Mesenchymal stem cell (in vitro differentiated cells and primary cell): Measurements from ENCODE around the gene PKD1L1.
A peak's percentile ranks its signal among the peaks of the same experiment; 100 is the strongest.

ENCODE experiments used
- DNase-seq: peaks from one replicate; pipeline ENCODE4 v3.0.0-alpha.2; 2013
- H2AFZ ChIP-seq: one replicate; pipeline ENCODE4 v1.6.1; 2013; ENCODE audit warnings: low read depth, mild to moderate bottlenecking, control low read depth, inconsistent platforms, low read length, moderate library complexity
- H2AK5ac ChIP-seq: 2 replicates; pipeline ENCODE4 v1.6.1; 2013; ENCODE audit warnings: low read length, moderate library complexity, mild to moderate bottlenecking, inconsistent platforms; ENCODE audit not compliant: severe bottlenecking
- H2BK120ac ChIP-seq: one replicate; pipeline ENCODE4 v1.6.1; 2013; ENCODE audit warnings: low read depth, mild to moderate bottlenecking, inconsistent platforms, low read length, moderate library complexity
- H2BK12ac ChIP-seq, 2 experiments: one replicate each; pipeline ENCODE4 v1.6.1; 2013; ENCODE audit warnings: inconsistent platforms in 2 of 2, low read length in 2 of 2, mild to moderate bottlenecking in 2 of 2, moderate library complexity in 2 of 2, control low read depth in 1 of 2
- H2BK15ac ChIP-seq: one replicate; pipeline ENCODE4 v1.6.1; 2013; ENCODE audit warnings: mild to moderate bottlenecking, low read depth, inconsistent platforms; ENCODE audit not compliant: poor library complexity, severe bottlenecking
- H2BK5ac ChIP-seq: 2 replicates; pipeline ENCODE4 v1.6.1; 2013; ENCODE audit warnings: low read depth, mild to moderate bottlenecking, low read length, control low read depth, inconsistent platforms; ENCODE audit not compliant: poor library complexity, severe bottlenecking
- H3K14ac ChIP-seq, 2 experiments: one replicate each; pipeline ENCODE4 v1.6.1; 2013; ENCODE audit warnings: inconsistent platforms in 2 of 2, low read length in 2 of 2, control low read depth in 1 of 2, mild to moderate bottlenecking in 1 of 2, moderate library complexity in 1 of 2
- H3K18ac ChIP-seq, 2 experiments: one replicate each; pipeline ENCODE4 v1.6.1; 2013; ENCODE audit warnings: inconsistent platforms in 2 of 2, low read length in 2 of 2, control low read depth in 1 of 2, low read depth in 1 of 2, mild to moderate bottlenecking in 1 of 2
- H3K23ac ChIP-seq, 2 experiments: one replicate each; pipeline ENCODE4 v1.6.1; 2013; ENCODE audit warnings: inconsistent platforms in 2 of 2, low read length in 2 of 2, mild to moderate bottlenecking in 2 of 2, moderate library complexity in 2 of 2, control low read depth in 1 of 2
- H3K27ac ChIP-seq: 2 replicates; pipeline ENCODE4 v1.5.1; 2013; ENCODE audit warnings: mild to moderate bottlenecking, moderate library complexity, low read length, control low read depth, inconsistent platforms; ENCODE audit not compliant: poor library complexity, severe bottlenecking
- H3K27me3 ChIP-seq, 2 experiments: 2 replicates each; pipeline versions ENCODE4 v1.6.1 to v1.7.0; 2013; ENCODE audit warnings: low read length in 2 of 2, mild to moderate bottlenecking in 2 of 2, moderate library complexity in 2 of 2, control low read depth in 1 of 2, inconsistent platforms in 1 of 2; ENCODE audit not compliant: control insufficient read depth in 1 of 2, insufficient read depth in 1 of 2
- H3K36me3 ChIP-seq, 2 experiments: 2 replicates each; pipeline versions ENCODE4 v1.6.1 to v1.7.0; 2013; ENCODE audit warnings: low read length in 2 of 2, control low read depth in 1 of 2, inconsistent platforms in 1 of 2, low read depth in 1 of 2, mild to moderate bottlenecking in 1 of 2; ENCODE audit not compliant: insufficient read depth in 2 of 2, control insufficient read depth in 1 of 2
- H3K4ac ChIP-seq, 2 experiments: one replicate each; pipeline ENCODE4 v1.6.1; 2013; ENCODE audit warnings: inconsistent platforms in 2 of 2, low read length in 2 of 2, mild to moderate bottlenecking in 2 of 2, moderate library complexity in 2 of 2, control low read depth in 1 of 2, low read depth in 1 of 2
- H3K4me1 ChIP-seq: 2 replicates; pipeline ENCODE4 v1.6.1; 2013; ENCODE audit warnings: low read depth, low read length, control low read depth; ENCODE audit not compliant: control insufficient read depth, insufficient read depth
- H3K4me2 ChIP-seq: 2 replicates; pipeline ENCODE4 v1.6.1; 2013; ENCODE audit warnings: low read length, mild to moderate bottlenecking, inconsistent platforms; ENCODE audit not compliant: poor library complexity, severe bottlenecking
- H3K4me3 ChIP-seq, 2 experiments: 2 replicates each; pipeline versions ENCODE4 v1.5.1 to v1.7.0; 2013; ENCODE audit warnings: low read length in 2 of 2, mild to moderate bottlenecking in 2 of 2, control low read depth in 1 of 2, low read depth in 1 of 2; ENCODE audit not compliant: insufficient read depth in 1 of 2
- H3K79me1 ChIP-seq: replicated peaks from 2 replicates; pipeline ENCODE4 v1.6.1; 2013; ENCODE audit warnings: mild to moderate bottlenecking, control low read depth, low read length, inconsistent platforms; ENCODE audit not compliant: poor library complexity, severe bottlenecking
- H3K9ac ChIP-seq: 2 replicates; pipeline ENCODE4 v1.7.0; 2013; ENCODE audit warnings: mild to moderate bottlenecking, low read length, moderate library complexity
- H3K9me3 ChIP-seq: 2 replicates; pipeline ENCODE4 v1.7.0; 2013; ENCODE audit warnings: mild to moderate bottlenecking, low read length; ENCODE audit not compliant: control insufficient read depth
- H4K8ac ChIP-seq: one replicate; pipeline ENCODE4 v1.6.1; 2013; ENCODE audit warnings: inconsistent platforms, mild to moderate bottlenecking, low read length, moderate library complexity
- H4K91ac ChIP-seq: one replicate; pipeline ENCODE4 v1.6.1; 2013; ENCODE audit warnings: mild to moderate bottlenecking, low read length, inconsistent platforms
- WGBS: methylation state at CpG from one replicate; pipeline ENCODE4 v1.1.7; 2013; ENCODE audit warnings: mixed read lengths; 5-methylcytosine and 5-hydroxymethylcytosine counted together

Gene PKD1L1

DNA sequence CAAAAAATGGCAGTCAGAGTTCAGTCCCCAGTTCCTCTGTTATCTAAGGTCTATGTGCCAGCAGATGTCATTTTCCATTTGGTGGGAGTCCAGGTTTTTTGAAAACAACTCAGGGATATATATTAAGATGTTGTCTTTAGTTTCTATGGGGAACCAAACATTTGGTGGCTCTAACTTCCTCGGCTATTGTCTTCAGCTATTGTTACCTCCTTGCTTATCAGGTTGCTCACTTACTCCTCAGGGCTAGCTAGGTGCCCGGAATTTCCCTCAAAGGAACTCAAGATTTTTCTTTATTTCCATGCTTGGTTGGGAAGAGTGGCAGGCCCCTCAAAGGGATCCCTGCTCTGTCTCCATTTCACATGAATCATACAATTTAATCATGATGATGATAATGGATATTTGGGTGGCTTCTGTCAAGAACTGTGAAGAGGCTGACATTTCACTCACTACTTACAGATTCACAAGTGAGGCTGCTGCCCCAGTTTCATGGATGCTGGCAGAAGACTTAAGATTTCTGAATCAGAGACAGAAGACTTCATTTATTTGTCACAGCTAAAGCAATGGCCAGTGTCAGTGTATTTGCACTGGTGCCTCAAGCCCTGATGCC lies 182.8 kb downstream of the PKD1L1 start:
- Histone ChIP-seq H3K9me3 (no peaks in the 10 kb centered on the region), H3K36me3 (peaks cover 0 to 3% of the 10 kb centered on the region in 2 experiments), H2AFZ (no peak overlapping the region), H2BK15ac (no peak overlapping the region), H3K27ac (no peak overlapping the region), H2BK12ac (peak overlapping the region; percentile 57 to 100), H3K4ac (peak overlapping the region in 1 of 2 experiments; percentile 77), H2BK120ac (peak overlapping the region; percentile 37), H2BK5ac (no peak overlapping the region), H4K91ac (peak overlapping the region; percentile 93), H3K79me1 (no peaks in the 10 kb centered on the region), H3K4me2 (no peak overlapping the region), H3K18ac (peak overlapping the region; percentile 87 to 96), H3K27me3 (peaks cover 0 to 4% of the 10 kb centered on the region in 2 experiments), H3K4me1 (peaks cover 9% of the 10 kb centered on the region), H3K23ac (no peak overlapping the region), H2AK5ac (no peak overlapping the region), H4K8ac (peak overlapping the region; percentile 84), H3K9ac (no peak overlapping the region), H3K4me3 (no peak overlapping the region), H3K14ac (peak overlapping the region in 1 of 2 experiments; percentile 93)
- no peak for DNase-seq
- 95% methylated on average over 1 of the region's 2 CpGs for WGBS

- no peak overlapping the region for H3K9ac ChIP-seq
- H3K4me1 ChIP-seq, result peaks cover 9% of the 10 kb centered on the region
- no peak overlapping the region for H2AFZ ChIP-seq
- 94% methylated on average over 4 of the region's 5 CpGs for WGBS
- no peaks in the 10 kb centered on the region for H3K9me3 ChIP-seq
- H3K79me1 ChIP-seq, result no peaks in the 10 kb centered on the region
- peak overlapping the region; percentile 50 to 90 for H3K18ac ChIP-seq
- peaks cover 0 to 3% of the 10 kb centered on the region in 2 experiments for H3K36me3 ChIP-seq
- no peak overlapping the region for H3K27ac ChIP-seq
- no peak overlapping the region for H3K4me2 ChIP-seq
- no peak overlapping the region for H4K91ac ChIP-seq
- peak overlapping the region; percentile 29 to 77 for H3K4ac ChIP-seq
- H3K4me3 ChIP-seq, result no peak overlapping the region
- H2BK120ac ChIP-seq, result no peak overlapping the region
- H2BK5ac ChIP-seq, result no peak overlapping the region
- H3K23ac ChIP-seq, result no peak overlapping the region
- DNase-seq, result no peak
- peaks cover 0 to 4% of the 10 kb centered on the region in 2 experiments for H3K27me3 ChIP-seq
- peak overlapping the region; percentile 33 for H2AK5ac ChIP-seq
- peak overlapping the region in 1 of 2 experiments; percentile 18 for H3K14ac ChIP-seq
- no peak overlapping the region for H2BK15ac ChIP-seq
- no peak overlapping the region for H4K8ac ChIP-seq
- H2BK12ac ChIP-seq, result peak overlapping the region in 1 of 2 experiments; percentile 91
These were observed 183.5 kb downstream of the PKD1L1 start for GRCh38 chr7:47764746-47765145.

GRCh38 chr7:47763063-47763974 lies 184.9 kb downstream of the PKD1L1 start:
- H3K23ac ChIP-seq, result no peak overlapping the region
- peak overlapping the region; percentile 93 for H2BK15ac ChIP-seq
- H3K18ac ChIP-seq, result peak overlapping the region; percentile 93 to 96
- no peak overlapping the region for H3K4me2 ChIP-seq
- peak; percentile 92 for DNase-seq
- 4% methylated on average over 5 of the region's 9 CpGs for WGBS
- H2BK5ac ChIP-seq, result peak overlapping the region; percentile 84
- peak overlapping the region; percentile 98 to 99 for H2BK12ac ChIP-seq
- H2AK5ac ChIP-seq, result peak overlapping the region; percentile 54
- H3K9ac ChIP-seq, result peak overlapping the region; percentile 7
- H3K4me3 ChIP-seq, result no peak overlapping the region
- H2AFZ ChIP-seq, result no peak overlapping the region
- peak overlapping the region; percentile 99 for H4K91ac ChIP-seq
- H3K36me3 ChIP-seq, result peaks cover 0 to 3% of the 10 kb centered on the region in 2 experiments
- H3K14ac ChIP-seq, result peak overlapping the region in 1 of 2 experiments; percentile 68
- no peaks in the 10 kb centered on the region for H3K79me1 ChIP-seq
- H3K4me1 ChIP-seq, result peaks cover 12% of the 10 kb centered on the region
- H2BK120ac ChIP-seq, result peak overlapping the region; percentile 92
- H3K9me3 ChIP-seq, result no peaks in the 10 kb centered on the region
- H3K27me3 ChIP-seq, result peaks cover 0 to 2% of the 10 kb centered on the region in 2 experiments
- H4K8ac ChIP-seq, result peak overlapping the region; percentile 93
- H3K4ac ChIP-seq, result peak overlapping the region; percentile 76 to 99
- H3K27ac ChIP-seq, result peak overlapping the region; percentile 72

DNA sequence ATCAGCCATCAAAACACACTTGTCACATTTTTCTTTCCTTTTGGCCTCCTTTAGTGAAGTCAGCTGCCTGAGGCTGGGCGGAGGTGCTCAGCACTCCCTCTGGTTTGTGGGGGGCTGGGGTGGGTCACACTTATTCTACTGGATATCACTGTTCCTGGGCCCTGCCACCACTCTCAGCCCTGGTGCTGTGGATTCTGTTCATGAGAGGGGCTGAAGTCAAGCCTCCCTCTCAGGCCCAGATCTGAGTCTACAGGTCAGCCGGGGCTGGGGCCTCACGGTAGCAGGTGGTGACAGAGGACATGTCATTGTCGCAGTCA lies 185.6 kb downstream of the PKD1L1 start:
- peak overlapping the region; percentile 92 for H2BK120ac ChIP-seq
- WGBS, result 88% methylated on average over 4 of the region's 4 CpGs
- peak overlapping the region; percentile 54 for H2AK5ac ChIP-seq
- H3K36me3 ChIP-seq, result peaks cover 0 to 3% of the 10 kb centered on the region in 2 experiments
- H3K9me3 ChIP-seq, result no peaks in the 10 kb centered on the region
- H3K4me1 ChIP-seq, result peaks cover 15% of the 10 kb centered on the region
- H3K79me1 ChIP-seq, result no peaks in the 10 kb centered on the region
- no peaks in the 10 kb centered on the region for H3K27me3 ChIP-seq
- H3K23ac ChIP-seq, result peak overlapping the region in 1 of 2 experiments; percentile 14
- H3K14ac ChIP-seq, result peak overlapping the region in 1 of 2 experiments; percentile 68
- H2BK5ac ChIP-seq, result peak overlapping the region; percentile 84
- peak overlapping the region; percentile 93 for H2BK15ac ChIP-seq
- H4K8ac ChIP-seq, result peak overlapping the region; percentile 93
- no peak overlapping the region for H2AFZ ChIP-seq
- H3K18ac ChIP-seq, result peak overlapping the region; percentile 93 to 96
- H4K91ac ChIP-seq, result peak overlapping the region; percentile 99
- H3K4me3 ChIP-seq, result no peak overlapping the region
- no peak overlapping the region for H3K4me2 ChIP-seq
- H3K9ac ChIP-seq, result no peak overlapping the region
- peak overlapping the region; percentile 72 for H3K27ac ChIP-seq
- DNase-seq, result no peak
- peak overlapping the region; percentile 98 to 99 for H2BK12ac ChIP-seq
- H3K4ac ChIP-seq, result peak overlapping the region; percentile 76 to 99
